GM12878 (cell line): ENCODE measurements around the gene ABHD14A. TPM values are rescaled to one million over a fixed set of nuclear protein-coding genes. Genes with fewer than 3 reads are reported as not detected.

Source experiments
- ATAC-seq: fragments of 200-7000 bp; cut with Tn5 transposase; 3 replicates; pipeline ENCODE4 v1.9.1; 2020; ENCODE audit warnings: mild to moderate bottlenecking, moderate library complexity
- BruUV-seq: library from RNA; stranded (reverse); fragments of 400-500 nt; replicated peaks from 2 replicates; lab custom pipeline; 2021; lab: Mats Ljungman, UMichigan
- CTCF ChIA-PET: fragments of 300-600 bp; sonication (Branson Sonifier 250); formaldehyde crosslinking; extraction: SDS; loops from one replicate; lab custom pipeline; 2021; ENCODE audit warnings: inconsistent platforms; lab: Yijun Ruan, JAX
- POLR2A ChIA-PET: fragments of 350-600 bp; formaldehyde crosslinking; extraction: SDS; loops from one replicate; lab custom pipeline; 2021; ENCODE audit warnings: inconsistent platforms; lab: Charles Lee
- RAD21 ChIA-PET: fragments of 300-600 bp; sonication (Branson Sonifier 250); formaldehyde crosslinking; loops from one replicate; lab custom pipeline; 2023; ENCODE audit warnings: antibody characterized with exemption; ENCODE audit not compliant: unreplicated experiment; lab: Charles Lee
- SMC1A ChIA-PET: fragments of 300-600 bp; sonication (Branson Sonifier 250); formaldehyde crosslinking; loops from one replicate; lab custom pipeline; 2023; ENCODE audit not compliant: unreplicated experiment, uncharacterized antibody; lab: Charles Lee
- DNase-seq: peaks from one replicate; pipeline ENCODE4 v3.0.0-alpha.2; 2011; ENCODE audit warnings: low read depth, low spot score
- FAIRE-seq: peaks from 3 replicates; lab custom pipeline; 2011; peaks lifted over from hg19 to GRCh38; lab: Jason Lieb, UNC
- H2AFZ ChIP-seq: 2 replicates; pipeline ENCODE4 v1.6.0; 2011; ENCODE audit warnings: low read depth, low read length, control low read depth; ENCODE audit not compliant: control insufficient read depth
- H3K27ac ChIP-seq: 2 replicates; pipeline ENCODE4 v1.5.1; 2011; ENCODE audit warnings: control low read depth; ENCODE audit not compliant: control insufficient read depth, insufficient read depth
- H3K27me3 ChIP-seq, 2 experiments: replicated peaks in 1 of 2; 2 replicates each; pipeline versions ENCODE4 v1.6.0 to v1.6.1; 2011; ENCODE audit warnings: low read length in 1 of 2; ENCODE audit not compliant: control insufficient read depth in 2 of 2, insufficient read depth in 2 of 2
- H3K36me3 ChIP-seq, 2 experiments: 2 replicates each; pipeline ENCODE4 v1.5.1; 2011; ENCODE audit warnings: low read length in 1 of 2; ENCODE audit not compliant: control insufficient read depth in 2 of 2, insufficient read depth in 2 of 2
- H3K4me1 ChIP-seq: 2 replicates; pipeline ENCODE4 v1.6.1; 2011; ENCODE audit warnings: mild to moderate bottlenecking, low read length, moderate library complexity, mixed read lengths; ENCODE audit not compliant: control insufficient read depth, insufficient read depth
- H3K4me2 ChIP-seq: 2 replicates; pipeline ENCODE4 v1.6.0; 2011; ENCODE audit warnings: control low read depth; ENCODE audit not compliant: control insufficient read depth, insufficient read depth
- H3K4me3 ChIP-seq: fragments of 200-600 bp; sonication (generic); 2 replicates; pipeline ENCODE4 v1.5.1; 2016
- H3K79me2 ChIP-seq: 2 replicates; pipeline ENCODE4 v1.6.0; 2011; ENCODE audit warnings: low read length; ENCODE audit not compliant: control insufficient read depth, insufficient read depth
- H3K9ac ChIP-seq: 2 replicates; pipeline ENCODE4 v1.8.0; 2011; ENCODE audit warnings: low read length, control low read depth, mixed read lengths; ENCODE audit not compliant: control insufficient read depth, insufficient read depth
- H3K9me3 ChIP-seq: replicated peaks from 3 replicates; pipeline ENCODE4 v1.5.1; 2011; ENCODE audit warnings: mild to moderate bottlenecking, low read length; ENCODE audit not compliant: control insufficient read depth, insufficient read depth
- H4K20me1 ChIP-seq: 2 replicates; pipeline ENCODE4 v1.6.0; 2011; ENCODE audit not compliant: control insufficient read depth, insufficient read depth
- BRCA1 ChIP-seq: IDR thresholded peaks from 2 replicates; pipeline ENCODE4 v1.6.1; 2011; ENCODE audit warnings: low read depth, low read length, improper control_type of control experiment
- EP300 ChIP-seq, 2 experiments: fragments of 150-350 bp in 1 of 2; IDR thresholded peaks; 2 replicates each; pipeline ENCODE4 v1.6.1; 2011 to 2012; ENCODE audit warnings: low read depth in 2 of 2, low read length in 2 of 2, borderline replicate concordance in 1 of 2, improper control_type of control experiment in 1 of 2, inconsistent platforms in 1 of 2; ENCODE audit not compliant: control insufficient read depth in 1 of 2
- HDAC2 ChIP-seq: fragments of 200-600 bp; sonication (generic); IDR thresholded peaks from 2 replicates; pipeline ENCODE4 v1.6.1; 2017
- KLF5 ChIP-seq: fragments of 450-650 bp; IDR thresholded peaks from 2 replicates; pipeline ENCODE4 v1.6.1; 2014; ENCODE audit warnings: mild to moderate bottlenecking; ENCODE audit not compliant: partially characterized antibody
- MEF2B ChIP-seq: fragments of 450-650 bp; IDR thresholded peaks from 2 replicates; pipeline ENCODE4 v1.6.1; 2018; ENCODE audit warnings: mild to moderate bottlenecking, moderate library complexity; ENCODE audit not compliant: partially characterized antibody, poor library complexity, severe bottlenecking
- MTA3 ChIP-seq: IDR thresholded peaks from 2 replicates; pipeline ENCODE4 v1.6.1; 2012; ENCODE audit warnings: low read length, inconsistent platforms, borderline replicate concordance
- PAX5 ChIP-seq: IDR thresholded peaks from 2 replicates; pipeline ENCODE4 v1.6.1; 2011; ENCODE audit warnings: low read depth, low read length, borderline replicate concordance
- SIX5 ChIP-seq: IDR thresholded peaks from 2 replicates; pipeline ENCODE4 v1.6.1; 2011; ENCODE audit warnings: mild to moderate bottlenecking, low read depth, low read length, moderate library complexity; ENCODE audit not compliant: severe bottlenecking
- SUPT20H ChIP-seq: IDR thresholded peaks from 2 replicates; pipeline ENCODE4 v1.6.1; 2011; ENCODE audit warnings: low read depth, mild to moderate bottlenecking, low read length, moderate library complexity, borderline replicate concordance; ENCODE audit not compliant: control insufficient read depth
- TARDBP ChIP-seq: IDR thresholded peaks from 2 replicates; pipeline ENCODE4 v1.6.1; 2016; ENCODE audit warnings: borderline replicate concordance
- WGBS: methylation state at CpG from one replicate; pipeline ENCODE4 v1.1.6; 2016; ENCODE audit warnings: low lambda C conversion rate; ENCODE audit not compliant: insufficient replicate concordance, insufficient coverage; ENCODE audit errors: missing lambda C conversion rate; 5-methylcytosine and 5-hydroxymethylcytosine counted together
- in situ Hi-C: fragments of 300-500 bp; cut with MboI; formaldehyde crosslinking; loops from 9 replicates; pipeline ENCODE4 v1.14.3; 2018; ENCODE audit warnings: mixed read lengths
- intact Hi-C: fragments of 100-400 bp; cut with micrococcal nuclease; formaldehyde crosslinking; loops from one replicate; pipeline ENCODE4 v1.14.2; 2022; ENCODE audit not compliant: unreplicated experiment
- polyA plus RNA-seq, 11 experiments: library from polyadenylated mRNA; depleted of rRNA in 4 of 11; unstranded in 6 of 11; stranded (reverse) in 5 of 11; fragments of >200 nt; fragmentation: Nextera tagmentation in 4 of 11; fragmentation: Illumina TruSeq in 1 of 11; extraction: Ambion mirVana in 4 of 11; extraction: Trizol in 1 of 11; gene quantifications; 1 replicate in 1 of 11; 2 replicates in 10 of 11; pipeline versions ENCODE4 v1.2.1 to v1.2.3, GENCODE V29; 2011 to 2016; ENCODE audit warnings: inconsistent platforms in 2 of 11, missing spikeins in 2 of 11, low read depth in 1 of 11
- total RNA-seq, 4 experiments: library from RNA; depleted of rRNA in 3 of 4; stranded (reverse); fragments of >200 nt in 3 of 4; fragmentation: Illumina TruSeq in 1 of 4; extraction: Trizol in 1 of 4; gene quantifications; 2 replicates each; pipeline versions ENCODE4 v1.2.1 to v1.2.3, GENCODE V29; 2013 to 2021
- TF ChIP-seq, protein P1 (sequence below): IDR thresholded peaks from 2 replicates; pipeline ENCODE4 v1.6.1; 2012; ENCODE audit warnings: improper control_type of control experiment, low read depth, low read length; ENCODE audit not compliant: insufficient replicate concordance
- TF ChIP-seq, protein P2 (sequence below): fragments of 150-350 bp; IDR thresholded peaks from 2 replicates; pipeline ENCODE4 v1.6.1; 2016; ENCODE audit warnings: low read depth, low read length

ABHD14A gene
- total and polyA plus RNA-seq, 10 of the 15 experiments (the other 5 are each of a cell fraction or from before 2014, with no cell fraction given) = 1.2 to 27.0 (median 7.9) TPM

- Histone ChIP-seq H3K27ac (no peak overlapping the region), H3K9ac (no peak overlapping the region), H3K4me3 (no peak overlapping the region), H3K4me2 (no peak overlapping the region), H3K36me3 (no peaks in the 10 kb centered on the region), H4K20me1 (no peaks in the 10 kb centered on the region), H3K9me3 (no peaks in the 10 kb centered on the region), H3K27me3 (no peaks in the 10 kb centered on the region), H3K79me2 (no peaks in the 10 kb centered on the region), H3K4me1 (peaks cover 18% of the 10 kb centered on the region), H2AFZ (no peak overlapping the region)
- BruUV-seq = no TSS peak
- ChIA-PET SMC1A (interaction anchor here (1.1 to 12.8 kb wide), 4 partner anchors 8 to 34 kb away, joined by 8 to 116 read pairs (median 8); partner anchors contain the start of gene DUSP7), CTCF (interaction anchor here (1.2 to 3.9 kb wide), 5 partner anchors 16 to 51 kb away, joined by 3 to 17 read pairs (median 6); no protein-coding TSS in a partner anchor), POLR2A (interaction anchor here (2.1 kb wide), 1 partner anchor 16 kb away, joined by 7 read pairs; no protein-coding TSS in a partner anchor), RAD21 (interaction anchor here (5.2 to 7.1 kb wide), 3 partner anchors 16 to 32 kb away, joined by 42 to 70 read pairs (median 48); no protein-coding TSS in a partner anchor)
- no peak for ATAC-seq
- intact Hi-C loops (no loop called here), in situ Hi-C loops (no loop called here)
- FAIRE-seq = no peak
- TF ChIP-seq KLF5 = no peak
- TF ChIP-seq HDAC2 = no peak
- no peak for TF ChIP-seq MEF2B
- no peak for TF ChIP-seq BRCA1
- TF ChIP-seq, protein P1, sequence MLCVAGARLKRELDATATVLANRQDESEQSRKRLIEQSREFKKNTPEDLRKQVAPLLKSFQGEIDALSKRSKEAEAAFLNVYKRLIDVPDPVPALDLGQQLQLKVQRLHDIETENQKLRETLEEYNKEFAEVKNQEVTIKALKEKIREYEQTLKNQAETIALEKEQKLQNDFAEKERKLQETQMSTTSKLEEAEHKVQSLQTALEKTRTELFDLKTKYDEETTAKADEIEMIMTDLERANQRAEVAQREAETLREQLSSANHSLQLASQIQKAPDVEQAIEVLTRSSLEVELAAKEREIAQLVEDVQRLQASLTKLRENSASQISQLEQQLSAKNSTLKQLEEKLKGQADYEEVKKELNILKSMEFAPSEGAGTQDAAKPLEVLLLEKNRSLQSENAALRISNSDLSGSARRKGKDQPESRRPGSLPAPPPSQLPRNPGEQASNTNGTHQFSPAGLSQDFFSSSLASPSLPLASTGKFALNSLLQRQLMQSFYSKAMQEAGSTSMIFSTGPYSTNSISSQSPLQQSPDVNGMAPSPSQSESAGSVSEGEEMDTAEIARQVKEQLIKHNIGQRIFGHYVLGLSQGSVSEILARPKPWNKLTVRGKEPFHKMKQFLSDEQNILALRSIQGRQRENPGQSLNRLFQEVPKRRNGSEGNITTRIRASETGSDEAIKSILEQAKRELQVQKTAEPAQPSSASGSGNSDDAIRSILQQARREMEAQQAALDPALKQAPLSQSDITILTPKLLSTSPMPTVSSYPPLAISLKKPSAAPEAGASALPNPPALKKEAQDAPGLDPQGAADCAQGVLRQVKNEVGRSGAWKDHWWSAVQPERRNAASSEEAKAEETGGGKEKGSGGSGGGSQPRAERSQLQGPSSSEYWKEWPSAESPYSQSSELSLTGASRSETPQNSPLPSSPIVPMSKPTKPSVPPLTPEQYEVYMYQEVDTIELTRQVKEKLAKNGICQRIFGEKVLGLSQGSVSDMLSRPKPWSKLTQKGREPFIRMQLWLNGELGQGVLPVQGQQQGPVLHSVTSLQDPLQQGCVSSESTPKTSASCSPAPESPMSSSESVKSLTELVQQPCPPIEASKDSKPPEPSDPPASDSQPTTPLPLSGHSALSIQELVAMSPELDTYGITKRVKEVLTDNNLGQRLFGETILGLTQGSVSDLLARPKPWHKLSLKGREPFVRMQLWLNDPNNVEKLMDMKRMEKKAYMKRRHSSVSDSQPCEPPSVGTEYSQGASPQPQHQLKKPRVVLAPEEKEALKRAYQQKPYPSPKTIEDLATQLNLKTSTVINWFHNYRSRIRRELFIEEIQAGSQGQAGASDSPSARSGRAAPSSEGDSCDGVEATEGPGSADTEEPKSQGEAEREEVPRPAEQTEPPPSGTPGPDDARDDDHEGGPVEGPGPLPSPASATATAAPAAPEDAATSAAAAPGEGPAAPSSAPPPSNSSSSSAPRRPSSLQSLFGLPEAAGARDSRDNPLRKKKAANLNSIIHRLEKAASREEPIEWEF = no peak
- TF ChIP-seq, protein P2, sequence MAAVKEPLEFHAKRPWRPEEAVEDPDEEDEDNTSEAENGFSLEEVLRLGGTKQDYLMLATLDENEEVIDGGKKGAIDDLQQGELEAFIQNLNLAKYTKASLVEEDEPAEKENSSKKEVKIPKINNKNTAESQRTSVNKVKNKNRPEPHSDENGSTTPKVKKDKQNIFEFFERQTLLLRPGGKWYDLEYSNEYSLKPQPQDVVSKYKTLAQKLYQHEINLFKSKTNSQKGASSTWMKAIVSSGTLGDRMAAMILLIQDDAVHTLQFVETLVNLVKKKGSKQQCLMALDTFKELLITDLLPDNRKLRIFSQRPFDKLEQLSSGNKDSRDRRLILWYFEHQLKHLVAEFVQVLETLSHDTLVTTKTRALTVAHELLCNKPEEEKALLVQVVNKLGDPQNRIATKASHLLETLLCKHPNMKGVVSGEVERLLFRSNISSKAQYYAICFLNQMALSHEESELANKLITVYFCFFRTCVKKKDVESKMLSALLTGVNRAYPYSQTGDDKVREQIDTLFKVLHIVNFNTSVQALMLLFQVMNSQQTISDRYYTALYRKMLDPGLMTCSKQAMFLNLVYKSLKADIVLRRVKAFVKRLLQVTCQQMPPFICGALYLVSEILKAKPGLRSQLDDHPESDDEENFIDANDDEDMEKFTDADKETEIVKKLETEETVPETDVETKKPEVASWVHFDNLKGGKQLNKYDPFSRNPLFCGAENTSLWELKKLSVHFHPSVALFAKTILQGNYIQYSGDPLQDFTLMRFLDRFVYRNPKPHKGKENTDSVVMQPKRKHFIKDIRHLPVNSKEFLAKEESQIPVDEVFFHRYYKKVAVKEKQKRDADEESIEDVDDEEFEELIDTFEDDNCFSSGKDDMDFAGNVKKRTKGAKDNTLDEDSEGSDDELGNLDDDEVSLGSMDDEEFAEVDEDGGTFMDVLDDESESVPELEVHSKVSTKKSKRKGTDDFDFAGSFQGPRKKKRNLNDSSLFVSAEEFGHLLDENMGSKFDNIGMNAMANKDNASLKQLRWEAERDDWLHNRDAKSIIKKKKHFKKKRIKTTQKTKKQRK = no peak
- TF ChIP-seq TARDBP = no peak
- no peak for TF ChIP-seq PAX5
- no peak for TF ChIP-seq EP300 (IDR thresholded peaks at IDR 0.05; ENCODE audit: borderline replicate concordance in 1 of 2, control insufficient read depth in 1 of 2, low read depth in 2 of 2, low read length in 2 of 2)
- TF ChIP-seq SIX5 = no peak
- no peak for TF ChIP-seq MTA3
- TF ChIP-seq SUPT20H = no peak
- WGBS = 61% methylated on average over 7 of the region's 7 CpGs
- no peak for DNase-seq
Observed at GRCh38 chr3:52020796-52021195, 45.9 kb downstream of the ABHD14A start.
